Posterior vena cava (tissue), 2 donors: ENCODE data around the gene BMP7. TPM values are rescaled to one million over a fixed set of nuclear protein-coding genes. Genes with fewer than 3 reads are reported as not detected.

ENCODE experiments used
- DNase-seq: peaks from one replicate; pipeline ENCODE4 v3.0.0-alpha.2; 2020; ENCODE audit warnings: low spot score
- intact Hi-C, 2 donors: fragments of 100-400 bp; cut with DNase I; formaldehyde crosslinking; loops; one replicate each; pipeline versions ENCODE4 v1.14.1 to v1.14.2; 2022 to 2023
- long read RNA-seq, 2 donors: library from polyadenylated mRNA; unstranded; transcript quantifications; one replicate each; pipeline ENCODE4 v2.0.0, GENCODE V29; 2020 to 2021
- total RNA-seq, 2 donors: library from RNA; stranded (reverse); fragmentation: NEBNext Ultra II Directional; extraction: Animal tissue kit (Norgen Biotek cat#: 25700); gene quantifications; one replicate each; pipeline ENCODE4 v1.2.1, GENCODE V29; 2021
- donor health status: DM: yes; HTN: yes; CAD: no.
- donor health status: DM: yes; HTN: yes; CAD: no.

Gene BMP7
- under 1 TPM in 1 of 2 donors, not detected in 1; 0.65 TPM for total RNA-seq
- long read RNA-seq, donor 1, partial matches to known transcripts = 0 of 1 reads
- long read RNA-seq, donor 1, other reads (novel, unspliced or antisense) = 0 of 1 reads
- long read RNA-seq, donor 2 = 0 reads

DNA sequence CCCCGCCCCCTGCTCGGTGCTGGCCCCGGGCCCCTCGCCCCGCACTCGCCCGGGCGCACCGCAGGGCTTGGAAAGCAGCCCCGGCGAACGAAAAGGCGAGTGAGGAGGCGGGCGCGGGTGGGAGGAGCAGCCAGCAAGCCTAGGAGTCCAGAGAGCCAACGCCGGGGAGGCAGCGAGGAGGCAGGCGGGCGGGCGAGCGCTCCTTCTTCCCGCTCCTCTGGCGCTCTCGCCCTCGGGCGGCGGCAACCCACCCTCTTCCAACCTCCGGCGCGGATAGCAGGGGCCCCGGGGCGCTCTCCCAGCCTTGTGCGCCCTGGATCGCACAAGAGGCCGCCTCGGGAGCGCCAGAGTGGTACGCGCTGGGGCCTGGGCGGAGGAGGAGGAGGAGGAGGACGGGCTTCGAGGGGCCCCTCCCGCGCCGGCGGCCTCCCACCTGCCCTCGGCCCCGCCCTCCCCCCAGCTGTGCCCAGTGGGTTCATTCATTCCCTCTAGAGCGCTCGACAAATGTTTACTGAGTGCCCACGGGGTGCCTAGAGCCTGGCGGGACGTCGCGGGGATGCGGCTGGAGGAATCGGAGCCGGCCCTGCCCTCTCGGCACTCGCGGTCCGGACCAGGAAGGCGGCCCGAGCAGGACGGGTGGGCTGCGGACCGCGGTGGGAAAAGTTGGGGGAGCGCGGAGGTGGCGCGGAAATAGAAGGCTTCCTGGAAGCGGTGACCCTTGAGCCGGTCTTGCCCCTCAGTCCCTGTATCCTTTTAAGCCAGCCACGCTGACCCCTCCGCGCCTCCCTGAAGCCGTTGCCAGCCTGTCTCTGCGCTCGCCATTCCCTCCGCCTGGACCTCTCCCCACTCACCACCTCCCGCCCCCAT is at the start of gene BMP7:
BMP7 (minus strand) TSS at position 351 of the 867 bp plus-strand sequence. CDS start 519 bp downstream, outside the sequence.
- intact Hi-C loops = no loop called here
- DNase-seq = no peak

DNA sequence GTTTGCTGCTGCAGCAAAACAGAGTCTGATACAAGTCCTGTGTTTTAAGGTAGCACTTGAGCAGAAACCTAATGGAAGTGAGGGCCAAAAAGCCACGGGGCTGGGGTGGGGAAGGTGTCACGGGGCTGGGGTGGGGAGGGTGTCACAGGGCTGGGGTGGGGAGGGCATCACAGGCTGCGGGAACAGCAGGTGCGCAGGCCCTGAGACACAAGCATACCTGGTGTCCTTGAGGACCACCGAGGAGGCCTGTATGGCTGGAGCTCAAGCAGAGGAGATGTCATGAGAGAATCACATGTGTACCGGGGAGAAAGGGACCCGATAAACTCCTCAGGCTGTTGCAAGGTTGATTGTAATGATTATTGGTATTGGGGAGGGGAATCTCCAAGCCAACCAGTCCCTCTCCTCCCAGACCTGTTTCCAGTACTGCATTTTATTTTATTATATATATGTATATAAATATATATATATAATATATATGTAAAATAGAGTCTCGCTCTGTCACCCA is 49.6 kb upstream of the BMP7 start:
- intact Hi-C loops = no loop called here
- DNase-seq = no peak

- DNase-seq = no peak
- intact Hi-C loops = no loop called here
These were observed 48.9 kb upstream of the BMP7 start for GRCh38 chr20:57315083-57315975.

DNA sequence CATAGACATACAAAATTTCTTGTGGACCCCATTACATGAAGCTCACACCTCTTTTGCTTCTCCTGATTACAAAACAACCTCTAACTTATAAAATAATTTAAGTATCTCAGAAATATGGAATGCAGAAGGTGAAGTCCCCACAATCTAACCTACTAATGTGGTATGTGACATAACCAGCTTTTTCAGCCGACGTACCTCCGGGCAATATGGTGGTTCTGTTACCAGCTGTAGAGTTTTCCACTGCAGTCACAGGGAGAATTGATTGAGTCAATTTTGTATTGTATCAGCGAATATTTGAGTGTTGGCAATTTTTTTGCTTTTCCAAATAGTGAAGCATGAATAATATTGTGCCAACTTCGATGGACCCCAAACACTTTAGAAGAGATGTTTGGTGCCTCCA is 47.5 kb upstream of the BMP7 start:
- DNase-seq = no peak
- intact Hi-C loops = no loop called here

DNA sequence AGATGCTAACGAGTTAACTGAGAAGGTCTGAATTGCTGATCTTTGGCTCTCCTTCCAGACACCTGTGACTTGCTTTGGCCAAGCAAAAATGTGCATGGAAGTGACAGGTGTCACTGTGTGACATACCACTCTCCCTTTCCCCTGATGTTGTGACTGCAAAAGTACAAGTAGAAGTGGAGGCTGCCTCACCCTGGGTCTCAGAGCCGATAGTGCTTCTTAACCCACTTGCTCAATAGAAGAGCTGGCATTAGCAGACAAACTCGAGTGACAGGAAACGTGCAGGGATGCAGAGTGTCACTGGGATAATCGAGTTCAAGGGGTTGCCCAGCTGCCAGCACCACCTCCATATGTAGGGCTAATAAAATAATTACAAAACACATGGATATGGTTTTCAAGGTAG is 46.8 kb upstream of the BMP7 start:
- intact Hi-C loops = no loop called here

GRCh38 chr20:57312138-57312537 is 45.7 kb upstream of the BMP7 start:
- no peak for DNase-seq
- intact Hi-C loops = no loop called here

More for the DNA sequence above, 46.8 kb upstream of the BMP7 start:
- no peak for DNase-seq

GRCh38 chr20:57310821-57311514 is 44.5 kb upstream of the BMP7 start:
- intact Hi-C loops = no loop called here
- DNase-seq = no peak

DNA sequence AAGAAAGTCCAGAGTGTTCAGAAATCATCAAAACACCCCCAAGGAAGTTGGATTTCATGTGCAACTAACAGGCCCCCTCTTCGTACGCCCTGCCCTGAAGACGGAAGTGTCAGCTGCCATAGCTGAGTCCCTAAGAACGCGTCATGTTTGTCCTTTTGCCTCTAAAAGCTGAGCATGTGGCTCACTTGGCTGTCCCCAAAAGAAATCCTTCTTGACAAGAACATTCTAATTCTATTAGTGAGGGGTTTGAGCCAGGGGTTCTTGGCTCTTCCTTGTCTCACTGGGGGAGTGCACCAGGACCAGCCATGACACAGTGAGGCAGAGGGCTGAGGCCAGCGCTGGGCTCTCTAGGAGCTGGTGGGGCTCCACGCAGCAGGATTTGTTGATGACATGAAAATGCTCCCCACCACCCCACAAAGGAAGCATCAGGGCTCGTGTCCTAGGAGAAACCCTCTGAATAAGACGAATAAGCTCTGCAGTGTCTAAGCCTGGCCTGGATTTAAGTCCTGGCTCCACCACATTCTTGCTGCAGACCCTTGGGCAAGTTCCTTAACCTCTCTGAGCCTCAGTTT is 43.2 kb upstream of the BMP7 start:
- intact Hi-C loops = no loop called here
- no peak for DNase-seq

- intact Hi-C loops = no loop called here
These were observed 42.2 kb upstream of the BMP7 start for GRCh38 chr20:57308451-57309271.

GRCh38 chr20:57306747-57307146 is 40.3 kb upstream of the BMP7 start:
- intact Hi-C loops = no loop called here
- no peak for DNase-seq

More at GRCh38 chr20:57308451-57309271, 42.2 kb upstream of the BMP7 start:
- no peak for DNase-seq

- DNase-seq = no peak
- intact Hi-C loops = no loop called here
These were observed 34.6 kb upstream of the BMP7 start for GRCh38 chr20:57301026-57301425.

DNA sequence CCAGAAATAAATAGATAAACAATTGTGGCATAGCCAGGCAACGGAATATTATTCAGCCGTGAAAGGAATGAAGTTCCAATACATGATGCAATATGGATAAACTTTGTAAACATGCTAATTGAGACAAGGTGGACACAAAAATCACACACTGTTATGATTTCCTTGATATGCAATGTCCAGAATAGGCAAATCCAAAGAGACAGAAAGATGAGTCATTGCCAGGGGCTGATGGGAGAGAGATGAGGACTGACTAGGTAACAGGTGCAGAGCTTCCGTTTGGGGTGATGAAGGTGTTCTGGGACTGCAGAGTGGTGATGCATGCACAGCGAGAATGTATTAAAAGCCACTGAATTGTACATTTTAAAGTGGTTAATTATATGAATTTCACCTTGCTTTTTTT is 32.0 kb upstream of the BMP7 start:
- DNase-seq = no peak
- intact Hi-C loops = no loop called here

DNA sequence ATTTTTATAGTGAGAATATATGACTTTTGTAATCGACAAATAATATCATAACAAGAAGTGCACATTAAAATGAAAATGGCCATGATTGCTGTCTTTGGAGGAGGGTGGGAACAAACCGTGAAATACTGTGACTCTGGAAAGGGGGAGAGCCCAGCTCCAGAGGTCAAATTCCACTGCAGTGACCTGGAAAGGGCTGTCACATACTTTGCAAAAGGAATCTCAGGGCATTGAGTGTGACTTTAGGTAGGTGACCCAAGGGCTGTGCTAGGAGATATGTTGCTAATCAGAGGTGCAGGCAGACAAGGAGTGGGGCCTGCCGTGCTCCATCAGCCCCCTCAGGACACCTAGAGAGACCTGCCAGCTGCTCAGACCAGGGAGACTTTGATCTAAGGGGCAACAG is 28.1 kb upstream of the BMP7 start:
- no peak for DNase-seq
- intact Hi-C loops = no loop called here

DNA sequence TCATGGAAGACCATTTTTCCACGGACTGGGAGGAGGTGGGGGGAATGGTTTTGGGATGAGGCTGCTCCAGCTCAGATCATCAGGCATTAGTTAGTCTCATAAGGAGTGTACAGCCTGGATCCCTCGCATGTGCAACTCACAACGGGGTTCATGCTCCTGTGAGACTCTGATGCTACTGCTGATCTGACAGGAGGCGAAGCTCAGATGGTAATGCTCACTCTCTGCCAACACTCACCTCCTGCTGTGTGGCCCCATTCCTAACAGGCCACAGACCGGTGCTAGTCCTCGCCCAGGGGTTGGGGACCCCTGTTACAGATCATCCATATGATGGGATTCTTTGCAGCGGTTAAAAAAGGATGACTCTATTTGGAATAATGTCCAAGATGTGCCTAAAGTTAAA is 27.6 kb upstream of the BMP7 start:
- intact Hi-C loops = no loop called here
- no peak for DNase-seq

DNA sequence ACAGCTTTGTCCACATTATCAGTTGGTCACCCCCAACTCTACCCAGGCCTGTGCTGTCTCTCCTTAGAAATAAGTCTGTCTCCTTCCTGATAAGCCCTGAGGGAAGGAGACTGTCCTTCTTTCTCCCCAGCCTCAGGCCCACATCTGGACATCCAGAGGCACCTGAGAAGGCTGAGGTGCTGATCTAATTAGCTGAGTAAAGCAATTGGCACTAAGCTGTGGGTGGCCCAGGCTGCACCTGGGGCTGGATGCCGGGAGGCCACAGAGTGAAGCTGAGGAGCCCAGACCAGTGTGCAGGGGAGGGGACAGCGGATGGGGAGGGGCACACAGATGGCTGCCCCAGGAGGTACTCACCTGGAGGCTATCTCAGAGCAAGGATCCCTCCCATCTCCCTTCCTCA is 26.2 kb upstream of the BMP7 start:
- intact Hi-C loops = no loop called here
- no peak for DNase-seq

DNA sequence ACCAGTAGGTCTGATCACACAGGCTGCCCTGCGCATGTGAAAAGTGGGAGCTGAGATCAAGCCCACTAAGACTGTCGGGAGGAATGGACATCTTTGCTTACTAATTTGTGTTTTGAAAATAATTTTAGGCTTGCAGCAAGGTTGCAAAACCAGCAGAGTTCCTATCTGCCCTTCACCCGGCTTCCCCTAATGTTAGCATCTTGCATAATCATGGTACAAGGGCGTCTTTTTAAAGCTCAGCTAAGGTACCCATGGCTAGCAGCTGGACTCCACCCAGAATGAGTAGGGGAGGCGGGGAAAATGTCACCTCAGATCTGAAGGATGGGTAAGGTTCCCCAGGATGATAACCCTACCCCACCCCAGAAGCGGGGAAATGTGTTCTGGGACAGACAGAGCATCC is 25.3 kb upstream of the BMP7 start:
- no peak for DNase-seq
- intact Hi-C loops = no loop called here

DNA sequence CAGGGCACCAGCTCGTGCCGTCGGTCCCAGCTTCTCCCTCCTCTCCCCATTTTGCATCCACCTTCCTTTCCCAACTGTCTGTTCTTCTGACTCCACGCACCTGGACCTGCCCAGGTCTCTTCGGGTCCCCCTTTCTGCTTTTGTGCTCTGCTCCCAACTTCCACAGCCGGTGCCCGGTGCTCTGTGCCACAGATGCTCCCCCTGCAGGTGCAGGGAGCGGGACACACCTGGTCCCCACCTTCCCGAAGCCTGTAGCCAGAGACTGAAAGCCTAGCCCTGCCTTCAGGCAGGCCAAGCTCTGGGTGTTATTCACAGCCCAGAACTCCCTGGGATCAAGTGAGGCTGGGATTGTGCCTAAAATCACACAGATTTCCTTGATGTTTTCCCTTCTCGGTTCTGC is 24.6 kb upstream of the BMP7 start:
- intact Hi-C loops = no loop called here
- no peak for DNase-seq

DNA sequence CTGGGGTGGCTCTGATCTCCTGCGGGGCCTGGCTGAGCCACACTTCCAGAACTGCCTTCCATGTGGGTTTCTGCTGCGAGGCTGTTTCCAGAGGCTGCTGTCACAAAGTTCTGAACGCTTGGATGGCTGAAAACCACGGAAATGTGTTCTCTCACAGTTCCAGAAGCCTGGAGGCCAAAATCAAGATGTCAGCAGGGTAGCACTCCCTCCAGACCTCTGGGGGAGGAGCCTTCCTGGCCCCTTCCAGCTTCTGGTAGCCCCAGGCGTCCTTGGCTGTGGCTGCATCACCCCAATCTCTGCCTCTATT is 23.7 kb upstream of the BMP7 start:
- DNase-seq = no peak
- intact Hi-C loops = no loop called here
